Transverse colon (tissue), 3 donors: ENCODE measurements around the gene SYDE1.

ENCODE experiments used
- EP300 ChIP-seq: sonication (generic); formaldehyde crosslinking; IDR thresholded peaks from one replicate; pipeline ENCODE4 v1.6.1; 2017; ENCODE audit warnings: antibody characterized with exemption, low read depth
- POLR2A ChIP-seq: fragments of 450-650 bp; IDR thresholded peaks from one replicate; pipeline ENCODE4 v1.6.1; 2016; ENCODE audit warnings: antibody characterized with exemption, mild to moderate bottlenecking, moderate library complexity
- TF ChIP-seq, protein P1 (sequence below), 5 experiments: fragments of 200-600 bp in 3 of 5; fragments of 450-650 bp in 2 of 5; sonication (generic) in 3 of 5; IDR thresholded peaks; 1 replicate in 2 of 5; 2 replicates in 3 of 5; pipeline ENCODE4 v1.5.1; 2016 to 2017; ENCODE audit warnings: antibody characterized with exemption in 5 of 5, inconsistent platforms in 3 of 5, mild to moderate bottlenecking in 2 of 5, moderate library complexity in 1 of 5

DNA sequence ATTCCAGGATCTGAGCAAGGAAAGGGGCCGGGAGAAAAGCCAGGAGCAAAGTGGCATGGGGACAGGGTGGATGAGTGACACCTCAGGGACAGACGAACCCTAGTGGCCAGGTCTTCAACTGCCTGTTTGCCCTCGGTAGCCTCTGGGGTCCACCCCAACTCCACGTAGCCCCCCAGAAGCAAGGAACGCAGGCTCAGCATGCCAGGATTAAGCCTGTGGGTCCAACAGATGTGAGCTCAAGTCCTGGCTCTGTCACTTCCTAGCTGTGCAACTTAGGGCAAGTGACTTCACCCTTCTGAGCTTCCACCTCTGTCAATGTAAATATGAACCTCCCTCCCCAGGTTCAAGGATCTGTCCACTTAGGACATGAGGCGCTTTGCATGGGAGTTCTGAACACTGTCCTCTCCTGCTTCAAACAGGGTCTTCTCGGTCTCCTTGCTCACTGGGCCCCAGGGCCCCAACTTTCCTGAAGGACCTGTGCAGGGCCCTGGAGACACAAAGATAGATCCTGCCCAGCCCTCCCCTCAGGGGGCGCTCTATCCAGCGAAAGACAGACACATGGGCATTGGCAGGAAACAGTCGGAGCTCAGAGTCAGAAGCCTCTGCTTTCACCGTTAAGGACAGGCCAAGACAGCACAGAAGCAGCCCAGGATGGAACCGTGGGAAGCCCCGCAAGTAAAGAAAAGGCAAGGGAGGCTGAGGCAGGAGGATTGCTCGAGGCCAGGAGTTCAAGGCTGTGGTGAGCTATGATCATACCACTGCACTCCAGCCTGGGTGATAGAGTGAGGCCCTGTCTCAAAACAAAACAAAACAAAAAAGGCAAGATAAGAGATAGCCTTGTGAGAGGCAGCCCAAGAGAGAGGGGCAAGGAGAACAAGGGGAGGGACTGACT is 13.2 kb downstream of the SYDE1 start:
- TF ChIP-seq, protein P1, sequence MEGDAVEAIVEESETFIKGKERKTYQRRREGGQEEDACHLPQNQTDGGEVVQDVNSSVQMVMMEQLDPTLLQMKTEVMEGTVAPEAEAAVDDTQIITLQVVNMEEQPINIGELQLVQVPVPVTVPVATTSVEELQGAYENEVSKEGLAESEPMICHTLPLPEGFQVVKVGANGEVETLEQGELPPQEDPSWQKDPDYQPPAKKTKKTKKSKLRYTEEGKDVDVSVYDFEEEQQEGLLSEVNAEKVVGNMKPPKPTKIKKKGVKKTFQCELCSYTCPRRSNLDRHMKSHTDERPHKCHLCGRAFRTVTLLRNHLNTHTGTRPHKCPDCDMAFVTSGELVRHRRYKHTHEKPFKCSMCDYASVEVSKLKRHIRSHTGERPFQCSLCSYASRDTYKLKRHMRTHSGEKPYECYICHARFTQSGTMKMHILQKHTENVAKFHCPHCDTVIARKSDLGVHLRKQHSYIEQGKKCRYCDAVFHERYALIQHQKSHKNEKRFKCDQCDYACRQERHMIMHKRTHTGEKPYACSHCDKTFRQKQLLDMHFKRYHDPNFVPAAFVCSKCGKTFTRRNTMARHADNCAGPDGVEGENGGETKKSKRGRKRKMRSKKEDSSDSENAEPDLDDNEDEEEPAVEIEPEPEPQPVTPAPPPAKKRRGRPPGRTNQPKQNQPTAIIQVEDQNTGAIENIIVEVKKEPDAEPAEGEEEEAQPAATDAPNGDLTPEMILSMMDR (IDR thresholded peaks at IDR 0.05): no peak
- TF ChIP-seq EP300 (no peak), POLR2A (no peak)
